GM06990 (cell line): ENCODE measurements around the gene CETP.

ENCODE experiments used
- DNase-seq: peaks from one replicate; pipeline ENCODE4 v3.0.0-alpha.2; 2011; ENCODE audit not compliant: insufficient read length; ENCODE audit errors: extremely low read depth
- H3K27me3 ChIP-seq: replicated peaks from 2 replicates; pipeline ENCODE4 v1.6.0; 2011; ENCODE audit warnings: low read length; ENCODE audit not compliant: control insufficient read depth, insufficient read depth
- H3K36me3 ChIP-seq: 2 replicates; pipeline ENCODE4 v1.5.1; 2011; ENCODE audit warnings: low read length; ENCODE audit not compliant: control insufficient read depth, insufficient read depth
- H3K4me3 ChIP-seq: replicated peaks from 2 replicates; pipeline ENCODE4 v1.5.1; 2011; ENCODE audit warnings: low read depth, mild to moderate bottlenecking, control low read depth, low read length
- CTCF ChIP-seq: IDR thresholded peaks from 2 replicates; pipeline ENCODE4 v1.5.1; 2011; ENCODE audit warnings: low read length, control low read depth, mild to moderate bottlenecking, inconsistent platforms; ENCODE audit not compliant: insufficient read depth, poor library complexity, severe bottlenecking

CETP gene, protein sequence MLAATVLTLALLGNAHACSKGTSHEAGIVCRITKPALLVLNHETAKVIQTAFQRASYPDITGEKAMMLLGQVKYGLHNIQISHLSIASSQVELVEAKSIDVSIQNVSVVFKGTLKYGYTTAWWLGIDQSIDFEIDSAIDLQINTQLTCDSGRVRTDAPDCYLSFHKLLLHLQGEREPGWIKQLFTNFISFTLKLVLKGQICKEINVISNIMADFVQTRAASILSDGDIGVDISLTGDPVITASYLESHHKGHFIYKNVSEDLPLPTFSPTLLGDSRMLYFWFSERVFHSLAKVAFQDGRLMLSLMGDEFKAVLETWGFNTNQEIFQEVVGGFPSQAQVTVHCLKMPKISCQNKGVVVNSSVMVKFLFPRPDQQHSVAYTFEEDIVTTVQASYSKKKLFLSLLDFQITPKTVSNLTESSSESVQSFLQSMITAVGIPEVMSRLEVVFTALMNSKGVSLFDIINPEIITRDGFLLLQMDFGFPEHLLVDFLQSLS

DNA sequence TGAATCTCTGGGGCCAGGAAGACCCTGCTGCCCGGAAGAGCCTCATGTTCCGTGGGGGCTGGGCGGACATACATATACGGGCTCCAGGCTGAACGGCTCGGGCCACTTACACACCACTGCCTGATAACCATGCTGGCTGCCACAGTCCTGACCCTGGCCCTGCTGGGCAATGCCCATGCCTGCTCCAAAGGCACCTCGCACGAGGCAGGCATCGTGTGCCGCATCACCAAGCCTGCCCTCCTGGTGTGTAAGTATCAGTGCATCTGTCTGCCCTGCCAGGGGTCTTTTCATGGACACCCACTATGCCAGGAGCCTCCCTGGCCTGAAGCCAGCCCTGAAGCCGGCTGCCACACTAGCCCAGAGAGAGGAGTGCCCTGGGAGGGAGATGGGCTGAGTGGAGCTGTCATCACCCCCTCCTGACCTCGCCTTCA, at the start of gene CETP:
Gene CETP (plus strand): TSS at position 100 of the 431 bp plus-strand sequence. CDS start 30 bp downstream, at position 130.
- H3K4me3 ChIP-seq, result no peak within 1 kb of the TSS
- no peak for TF ChIP-seq CTCF
- no peak for DNase-seq
- no peaks in the 10 kb centered on the region for H3K36me3 ChIP-seq
- no peaks in the 10 kb centered on the region for H3K27me3 ChIP-seq

DNA sequence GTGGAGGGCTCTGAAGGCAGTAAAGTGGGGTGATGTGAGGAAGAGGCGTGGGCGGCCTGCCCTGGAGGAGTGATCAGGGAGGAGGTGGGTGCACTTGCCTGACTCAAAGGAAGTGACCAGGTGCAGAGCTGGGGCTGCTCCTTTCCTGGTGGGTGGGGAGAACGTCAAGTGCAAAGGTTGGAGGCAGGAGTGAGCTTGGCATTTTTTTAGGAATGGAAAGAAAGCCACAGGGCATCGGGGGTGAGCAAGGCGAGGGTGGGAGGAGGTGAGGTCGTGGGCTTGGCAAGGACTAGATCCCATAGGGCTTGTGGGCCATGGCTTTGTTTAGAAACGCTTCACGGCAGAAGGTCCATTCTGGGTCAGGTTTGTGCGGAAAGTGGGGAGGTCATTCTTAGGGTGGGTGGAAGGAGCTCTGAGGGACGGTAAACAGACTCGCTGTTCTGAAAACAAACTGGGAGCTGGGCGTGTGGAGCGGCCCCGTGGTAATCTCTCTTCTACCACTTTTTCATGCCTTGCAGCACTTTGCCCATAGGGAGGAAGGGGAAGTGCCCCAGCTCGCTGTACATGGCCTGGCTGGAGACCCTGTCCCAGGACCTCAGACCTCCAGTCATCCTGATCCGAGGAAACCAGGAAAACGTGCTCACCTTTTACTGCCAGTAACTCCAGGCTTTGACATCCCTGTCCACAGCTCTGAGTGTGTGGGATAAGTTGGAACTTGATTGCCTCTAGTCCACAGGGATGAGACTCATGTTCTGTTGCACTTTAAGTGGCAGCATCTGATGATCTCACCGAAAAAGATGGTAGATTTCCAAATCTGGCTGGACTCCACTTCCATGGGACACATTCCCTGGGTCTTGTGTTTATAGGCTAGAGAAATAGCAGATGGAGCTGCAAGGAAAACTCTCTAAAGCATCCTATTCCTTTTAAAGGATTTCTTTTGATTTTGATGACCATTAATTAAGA, 48.7 kb upstream of the CETP start:
- DNase-seq, result no peak
- H3K36me3 ChIP-seq, result no peaks in the 10 kb centered on the region
- no peaks in the 10 kb centered on the region; the same call in 1 of the 2 replicates for H3K27me3 ChIP-seq
- no peak for TF ChIP-seq CTCF
- no peak overlapping the region for H3K4me3 ChIP-seq

- no peaks in the 10 kb centered on the region for H3K36me3 ChIP-seq
- no peak for DNase-seq
- no peak for TF ChIP-seq CTCF
- H3K27me3 ChIP-seq, result no peaks in the 10 kb centered on the region
- H3K4me3 ChIP-seq, result no peak overlapping the region
Observed at GRCh38 chr16:56914896-56915295, 46.9 kb upstream of the CETP start.

- no peak for DNase-seq
- H3K4me3 ChIP-seq, result no peak overlapping the region
- no peak for TF ChIP-seq CTCF
- H3K27me3 ChIP-seq, result no peaks in the 10 kb centered on the region
- no peaks in the 10 kb centered on the region for H3K36me3 ChIP-seq
Observed at GRCh38 chr16:56915336-56916119, 46.2 kb upstream of the CETP start.
